ENCODE measurements around the gene WDR70.
"Not testable (repeated sequence)": the region's sequence is repeated elsewhere in the genome, so short reads cannot be mapped to it uniquely, and the experiment has no call there.

Gene WDR70

GRCh38 chr5:37622354-37622753 is 243.2 kb downstream of the WDR70 start:
- FAIRE-seq; DNase-seq (ENCODE audit: insufficient read length, low spot score): not testable (repeated sequence)

GRCh38 chr5:37626266-37626665 is 247.1 kb downstream of the WDR70 start:
- FAIRE-seq (peak; percentile 46), DNase-seq (ENCODE audit: insufficient read length, low spot score) (no peak)

GRCh38 chr5:37628876-37629275 is 249.8 kb downstream of the WDR70 start:
- DNase-seq (ENCODE audit: insufficient read length, low spot score) (no peak), FAIRE-seq (no peak)

- peak; percentile 81 for FAIRE-seq
Measured at GRCh38 chr5:37631939-37632338, 252.8 kb downstream of the WDR70 start.

GRCh38 chr5:37637165-37637845 is 258.2 kb downstream of the WDR70 start:
- FAIRE-seq (peak; percentile 36), DNase-seq (ENCODE audit: insufficient read length, low spot score) (no peak)

More at GRCh38 chr5:37631939-37632338, 252.8 kb downstream of the WDR70 start:
- DNase-seq (ENCODE audit: insufficient read length, low spot score): no peak

- DNase-seq (ENCODE audit: insufficient read length, low spot score) (no peak), FAIRE-seq (no peak)
Measured at GRCh38 chr5:37638897-37639296, 259.8 kb downstream of the WDR70 start.

- FAIRE-seq (no peak), DNase-seq (ENCODE audit: insufficient read length, low spot score) (no peak)
Measured at GRCh38 chr5:37640088-37640487, 261.0 kb downstream of the WDR70 start.

GRCh38 chr5:37641933-37642332 is 262.8 kb downstream of the WDR70 start:
- FAIRE-seq (no peak), DNase-seq (ENCODE audit: insufficient read length, low spot score) (no peak)

- FAIRE-seq: no peak
- no peak for DNase-seq (ENCODE audit: insufficient read length, low spot score)
Measured at GRCh38 chr5:37645707-37646106, 266.6 kb downstream of the WDR70 start.

GRCh38 chr5:37654566-37654965 is 275.4 kb downstream of the WDR70 start:
- not testable (repeated sequence) for DNase-seq (ENCODE audit: insufficient read length, low spot score); FAIRE-seq

GRCh38 chr5:37657046-37657445 is 277.9 kb downstream of the WDR70 start:
- FAIRE-seq (no peak), DNase-seq (ENCODE audit: insufficient read length, low spot score) (no peak)

GRCh38 chr5:37658440-37658839 is 279.3 kb downstream of the WDR70 start:
- DNase-seq (ENCODE audit: insufficient read length, low spot score) (no peak), FAIRE-seq (peak; percentile 28)

- FAIRE-seq (no peak), DNase-seq (ENCODE audit: insufficient read length, low spot score) (no peak)
Measured at GRCh38 chr5:37660319-37660718, 281.2 kb downstream of the WDR70 start.

- peak; percentile 66 for FAIRE-seq
- DNase-seq (ENCODE audit: insufficient read length, low spot score): no peak
Measured at GRCh38 chr5:37661227-37661920, 282.3 kb downstream of the WDR70 start.

- FAIRE-seq (no peak), DNase-seq (ENCODE audit: insufficient read length, low spot score) (no peak)
Measured at GRCh38 chr5:37661951-37662350, 282.8 kb downstream of the WDR70 start.

GRCh38 chr5:37662362-37662761 is 283.2 kb downstream of the WDR70 start:
- no peak for FAIRE-seq
- no peak for DNase-seq (ENCODE audit: insufficient read length, low spot score)

- FAIRE-seq: no peak
- no peak for DNase-seq (ENCODE audit: insufficient read length, low spot score)
Measured at GRCh38 chr5:37662789-37663485, 283.8 kb downstream of the WDR70 start.

- FAIRE-seq (no peak), DNase-seq (ENCODE audit: insufficient read length, low spot score) (no peak)
Measured at GRCh38 chr5:37663538-37663937, 284.4 kb downstream of the WDR70 start.

- DNase-seq (ENCODE audit: insufficient read length, low spot score) (no peak), FAIRE-seq (no peak)
Measured at GRCh38 chr5:37664551-37664950, 285.4 kb downstream of the WDR70 start.

GRCh38 chr5:37665272-37665671 is 286.2 kb downstream of the WDR70 start:
- DNase-seq (ENCODE audit: insufficient read length, low spot score) (no peak), FAIRE-seq (peak; percentile 89)

GRCh38 chr5:37665889-37666288 is 286.8 kb downstream of the WDR70 start:
- no peak for DNase-seq (ENCODE audit: insufficient read length, low spot score)
- FAIRE-seq: no peak

- FAIRE-seq (no peak), DNase-seq (ENCODE audit: insufficient read length, low spot score) (no peak)
Measured at GRCh38 chr5:37667430-37667829, 288.3 kb downstream of the WDR70 start.

All from HTR-8/SVneo (cell line).